NCI-H1694 treated with DMSO at 0.1 percent for 48 hours (cell line): ENCODE measurements around the gene ZBTB16.

Experiments
- DNase-seq: peaks from one replicate; lab custom pipeline; 2025; lab: John Stamatoyannopoulos, UW

The ZBTB16 gene

DNA sequence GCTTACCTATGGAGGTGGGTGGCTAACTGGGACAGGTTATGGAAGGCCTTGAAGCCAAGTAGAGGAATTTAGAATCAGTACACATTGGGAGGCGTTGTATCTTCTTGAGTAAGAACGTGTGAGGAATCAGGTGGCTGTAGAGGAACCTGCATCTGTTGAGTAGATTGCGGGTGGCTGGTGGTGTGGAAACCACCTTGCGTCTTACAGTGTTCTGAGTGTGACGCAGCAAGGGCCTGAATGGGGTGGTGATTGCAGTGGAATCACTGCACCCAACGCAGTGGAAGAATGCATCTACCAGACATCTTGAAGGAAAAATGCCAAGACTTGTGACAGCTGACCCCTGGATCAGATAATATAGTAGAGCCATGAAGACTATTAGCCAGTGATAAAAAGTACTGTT, 125.9 kb downstream of the ZBTB16 start:
- no peak for DNase-seq

DNA sequence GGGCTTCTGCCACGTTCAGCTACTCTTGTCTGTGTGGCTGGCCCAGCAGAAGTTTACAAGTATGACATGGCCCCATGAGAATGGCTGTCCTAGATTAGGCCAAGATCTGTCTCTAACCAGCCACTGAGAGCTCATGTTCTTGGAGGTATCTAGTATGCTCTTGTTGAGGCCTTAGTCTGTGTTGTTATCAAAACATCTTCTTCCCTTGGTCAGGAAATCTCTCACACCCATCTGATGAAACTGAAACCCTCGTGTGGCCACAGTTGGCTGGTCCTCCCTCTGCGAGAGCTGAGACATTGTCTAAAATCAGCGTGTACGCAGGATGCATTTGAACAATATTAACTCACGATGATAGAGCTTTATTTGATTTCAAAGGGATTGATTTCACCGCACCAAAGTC, 127.7 kb downstream of the ZBTB16 start:
- DNase-seq: no peak

DNA sequence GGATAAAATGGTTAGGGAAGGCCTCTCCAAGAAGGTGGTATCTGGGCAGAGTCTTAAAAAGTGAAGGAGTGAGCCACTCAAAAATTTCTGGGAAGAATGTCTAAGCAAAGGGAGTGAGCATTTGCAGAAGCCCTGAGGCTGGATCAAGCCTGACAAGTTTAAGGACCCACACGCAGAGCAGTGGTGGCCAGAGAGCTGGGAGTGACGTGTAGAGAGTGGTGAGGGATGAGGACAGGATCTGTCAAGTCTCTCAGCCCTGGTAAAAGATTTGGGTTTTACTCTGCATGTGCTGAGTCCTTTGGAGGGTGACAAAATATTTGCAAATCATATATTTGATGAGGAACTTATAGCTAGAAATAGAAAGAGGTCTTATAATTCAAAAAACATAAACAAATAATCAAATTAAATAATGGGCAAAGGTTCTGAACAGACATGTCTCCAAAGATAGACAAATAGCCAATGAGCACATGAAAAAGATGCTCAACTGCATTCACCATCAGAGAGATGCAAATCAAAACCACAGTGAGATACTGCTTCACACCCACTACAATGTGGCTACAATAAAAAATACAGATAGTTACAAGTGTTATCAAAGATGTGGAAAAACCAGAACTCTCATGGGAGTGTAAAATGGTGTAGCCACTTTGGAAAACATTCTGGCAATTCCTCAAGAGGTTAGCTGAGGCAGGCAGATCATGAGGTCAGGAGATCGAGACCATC, 129.5 kb downstream of the ZBTB16 start:
- no peak for DNase-seq

DNA sequence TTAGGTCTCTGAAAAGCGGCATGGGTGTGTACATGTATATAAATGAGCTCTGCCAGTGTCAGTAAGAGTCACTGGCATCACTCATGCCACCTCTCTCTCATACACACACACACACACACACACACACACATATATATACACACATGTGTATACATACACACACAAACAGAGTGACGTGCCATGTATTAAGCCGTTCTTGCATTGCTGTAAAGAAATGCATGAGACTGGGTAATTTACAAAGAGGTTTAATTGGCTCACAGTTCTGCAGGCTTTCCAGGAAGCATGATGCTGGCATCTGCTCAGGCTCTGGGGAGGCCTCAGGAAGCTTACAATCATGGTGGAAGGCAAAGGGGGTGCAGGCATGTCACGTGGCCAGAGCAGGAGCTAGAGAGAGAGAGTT, 131.1 kb downstream of the ZBTB16 start:
- DNase-seq: no peak

DNA sequence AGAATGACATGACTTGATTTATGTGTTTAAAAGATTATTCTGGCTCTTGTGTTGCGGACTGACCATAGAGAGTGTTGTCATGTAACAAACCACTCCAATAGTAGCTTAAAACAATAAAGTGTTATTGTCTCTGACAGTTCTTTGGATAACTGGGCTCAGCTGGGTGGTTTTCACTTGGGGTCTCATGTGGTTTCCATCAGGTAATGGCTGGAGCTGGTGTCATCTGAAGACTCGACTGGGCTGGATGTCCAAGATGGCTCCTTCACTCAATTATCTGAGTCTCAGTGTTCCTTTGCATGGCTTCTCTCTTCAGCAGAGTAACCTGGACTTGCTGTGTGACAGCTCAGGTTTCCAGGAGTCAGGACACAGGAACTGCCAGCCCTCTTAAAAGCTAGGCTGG, 132.4 kb downstream of the ZBTB16 start:
- DNase-seq: no peak

DNA sequence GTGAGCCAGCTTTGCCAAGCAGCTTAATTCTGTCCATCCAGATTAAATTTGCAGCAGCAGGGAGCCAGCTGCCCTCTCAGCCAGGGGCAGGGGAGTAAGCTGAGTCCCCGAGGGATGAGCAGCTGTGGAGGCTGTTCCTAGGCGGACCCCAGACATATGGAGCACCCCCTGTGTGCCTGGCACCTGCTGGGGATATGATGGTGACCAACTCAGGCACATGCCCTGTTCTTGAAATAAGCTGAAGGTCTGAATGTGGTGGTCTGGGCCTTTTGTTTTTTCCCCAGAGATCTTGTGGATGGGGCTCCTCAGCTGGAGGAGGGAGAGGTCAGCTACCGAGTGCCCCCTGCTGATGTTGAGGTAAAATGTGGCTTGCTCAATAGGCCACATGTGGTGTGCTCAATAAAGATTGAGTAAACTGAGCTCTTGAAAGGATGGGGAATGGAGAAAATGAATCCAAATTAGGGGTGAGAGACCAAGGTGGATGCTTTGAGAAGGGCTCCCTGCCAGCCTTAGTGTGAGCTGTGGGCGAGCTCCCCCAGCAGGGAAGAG, 133.4 kb downstream of the ZBTB16 start:
- DNase-seq: no peak

DNA sequence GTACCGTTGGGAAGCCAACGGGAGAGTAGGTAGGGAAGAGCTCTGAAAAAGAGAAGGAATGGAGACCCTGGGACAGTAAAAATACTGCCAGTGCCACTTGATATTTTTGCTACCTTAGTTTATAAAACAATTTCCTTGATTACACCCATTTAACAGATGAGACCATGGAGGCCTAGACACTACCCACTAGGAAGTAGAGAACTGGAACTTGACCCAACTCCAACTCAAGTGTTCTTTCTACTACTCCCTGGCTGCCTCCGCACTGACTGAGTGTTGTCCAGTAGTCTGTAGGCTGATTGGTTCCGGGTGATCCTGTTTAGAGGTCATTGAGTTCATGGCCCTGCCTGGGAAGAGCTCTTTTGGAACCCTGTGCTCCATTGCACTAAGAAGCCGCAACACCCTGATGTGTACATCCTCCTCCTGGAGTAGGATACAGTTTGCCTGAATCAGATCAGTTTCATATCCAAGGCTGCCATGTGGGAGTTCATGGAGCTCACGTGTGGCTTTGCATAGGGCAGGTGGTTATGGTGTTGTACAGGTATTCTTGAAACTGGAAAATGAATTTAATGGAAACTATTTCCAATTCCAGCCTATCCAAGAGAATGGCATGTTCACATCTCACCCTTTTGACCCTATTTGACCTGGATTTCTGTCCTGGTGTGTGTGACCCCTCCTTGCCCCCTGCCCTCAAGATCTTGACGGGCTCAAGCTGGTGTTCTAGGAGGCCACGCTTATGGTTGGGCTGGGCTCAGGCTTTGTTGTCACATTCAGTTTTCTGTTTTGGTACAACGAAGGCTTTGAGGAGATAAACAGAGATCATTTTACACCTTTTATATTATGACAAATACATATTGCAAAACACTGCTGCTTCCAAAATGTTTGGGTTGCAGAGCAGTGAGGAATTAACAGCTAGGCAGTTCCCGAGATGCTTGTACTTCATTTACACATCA, 134.5 kb downstream of the ZBTB16 start:
- no peak for DNase-seq

DNA sequence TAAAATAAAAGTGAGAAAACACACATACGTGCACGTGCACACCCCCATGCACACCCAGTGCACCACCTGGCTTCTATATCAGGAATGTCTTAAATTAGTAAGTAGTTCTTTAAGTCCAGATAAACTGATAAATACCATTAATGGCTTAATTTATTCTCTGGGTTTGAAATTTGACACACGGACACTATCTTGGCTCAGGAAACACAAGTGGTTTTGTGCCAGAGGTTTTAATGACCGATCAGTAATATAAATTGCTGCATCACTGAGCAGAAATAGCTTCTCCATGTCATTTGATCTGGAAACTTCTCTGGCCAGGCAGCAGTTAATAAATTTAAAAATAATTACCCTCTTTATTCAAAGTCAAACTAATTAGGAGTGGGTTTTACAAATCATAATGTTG, 135.2 kb downstream of the ZBTB16 start:
- no peak for DNase-seq

DNA sequence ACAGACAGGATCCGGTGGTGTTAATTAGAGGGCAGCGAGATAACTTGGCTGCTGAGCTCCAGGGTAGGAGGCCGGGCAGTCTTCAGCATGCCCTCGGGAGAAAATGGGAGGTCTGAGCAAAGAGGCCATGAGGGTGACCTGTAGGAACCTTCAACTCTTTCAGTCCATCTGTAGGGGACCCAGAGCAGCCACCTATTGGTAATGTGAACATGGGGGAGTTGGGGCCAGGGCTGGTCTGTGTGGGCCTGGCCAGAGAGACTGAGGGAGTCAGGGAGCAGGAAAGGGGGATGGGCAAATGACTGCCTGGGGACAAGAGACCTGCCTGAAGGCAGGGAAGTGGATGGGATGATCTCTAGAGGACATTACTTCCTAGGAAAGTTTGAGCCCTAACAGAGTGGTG, 135.6 kb downstream of the ZBTB16 start:
- DNase-seq: no peak

DNA sequence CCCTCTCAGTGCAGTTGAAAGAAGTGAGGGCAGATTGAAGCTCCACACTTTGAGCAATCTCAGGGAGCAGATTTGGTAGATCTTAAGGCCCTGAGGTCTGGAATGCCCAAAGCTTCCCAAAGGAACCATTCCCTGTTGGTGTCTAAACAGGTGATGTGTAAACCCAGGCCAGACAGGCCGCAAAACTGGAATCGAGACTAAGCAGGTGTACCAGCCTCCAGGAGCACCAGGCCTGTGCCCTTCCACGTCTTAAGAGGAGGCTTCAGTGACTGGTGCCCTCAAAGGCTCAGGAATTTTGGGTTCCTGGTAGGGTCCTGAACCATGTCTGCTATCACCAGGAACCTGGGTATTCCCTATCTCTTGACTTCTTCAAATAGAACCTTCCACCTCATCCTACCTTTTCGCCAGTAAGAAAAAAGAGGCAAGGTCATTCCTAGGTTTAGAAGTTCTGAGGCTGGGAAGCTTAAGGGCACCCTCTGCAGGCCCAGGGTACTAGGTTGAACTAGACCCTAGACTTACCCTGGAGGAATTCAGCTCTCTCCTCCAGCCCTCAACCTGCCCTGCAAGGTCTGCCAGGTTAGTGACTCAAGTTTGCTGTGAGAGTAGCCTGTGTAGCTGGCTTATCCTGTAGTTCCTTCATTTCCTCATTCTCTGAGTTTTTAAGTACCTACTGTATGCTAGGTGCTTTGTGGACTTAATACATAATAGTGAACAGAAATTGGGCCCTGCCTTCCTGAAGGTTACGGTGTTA, 136.6 kb downstream of the ZBTB16 start:
- no peak for DNase-seq

DNA sequence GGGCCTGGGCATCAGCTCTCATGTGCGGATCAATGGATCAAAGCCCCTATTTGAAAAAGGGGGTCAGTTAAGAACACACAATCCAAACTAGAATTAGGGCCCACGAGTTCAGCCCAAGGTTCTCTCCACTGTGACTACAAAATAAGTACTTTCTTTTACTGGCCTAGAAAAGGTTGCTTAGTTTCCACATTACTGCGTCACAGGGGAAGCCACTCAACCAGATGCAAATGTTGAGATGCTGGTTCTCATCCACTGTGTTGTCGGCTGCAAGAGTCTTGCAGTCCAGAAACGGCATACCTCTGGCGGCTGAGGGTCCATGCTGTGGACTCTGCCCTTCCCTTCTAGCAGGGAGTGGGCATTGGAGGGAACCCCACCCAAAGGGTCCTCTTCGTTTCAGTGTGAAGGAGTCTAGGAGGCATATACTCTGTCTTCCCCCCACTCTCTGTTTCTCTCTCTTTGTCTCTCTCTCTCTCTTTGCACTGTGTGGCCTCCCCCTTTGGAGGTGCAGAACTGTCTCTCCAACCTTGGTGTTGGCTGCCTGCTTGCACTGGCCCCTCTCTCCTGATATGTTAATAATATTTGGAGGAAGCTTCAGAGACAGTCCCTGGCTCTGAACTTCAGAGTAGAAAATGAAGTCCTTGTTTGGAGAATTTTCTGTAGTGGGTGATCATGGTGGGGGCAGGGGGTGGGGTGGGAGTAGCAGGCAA, 137.6 kb downstream of the ZBTB16 start:
- no peak for DNase-seq

DNA sequence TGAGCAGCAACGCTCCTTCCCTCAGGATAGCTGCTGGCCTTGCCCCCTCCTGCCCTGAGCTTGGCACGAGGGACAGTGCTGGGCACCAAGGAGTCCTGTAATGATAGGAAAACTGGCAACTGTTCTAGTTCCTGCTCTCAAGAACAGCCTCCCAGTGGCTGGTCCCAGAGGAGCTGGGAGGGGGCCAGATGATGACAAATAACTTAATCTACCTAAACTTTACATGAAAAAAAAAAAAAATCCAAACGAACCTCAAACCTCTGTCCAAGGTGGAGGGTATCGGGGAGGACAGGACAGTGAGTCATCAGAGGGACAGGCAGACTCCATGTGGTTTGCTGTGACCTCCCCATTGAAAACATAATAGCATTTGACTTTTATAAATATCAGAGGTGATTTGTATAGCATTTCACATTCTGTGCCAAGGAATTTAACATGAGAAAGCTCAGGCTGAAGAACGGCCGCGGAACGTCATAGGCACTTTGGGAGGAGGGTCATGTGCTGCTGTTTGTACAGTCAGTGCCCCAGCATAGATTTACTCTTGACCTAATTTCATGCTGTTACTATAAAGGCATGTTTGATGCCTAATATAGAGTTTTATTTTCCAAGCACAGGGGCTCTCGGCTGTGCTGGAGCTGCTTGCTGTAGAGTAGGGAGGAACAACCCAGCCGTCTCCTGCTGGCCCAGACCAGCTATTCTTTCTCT, 138.4 kb downstream of the ZBTB16 start:
- DNase-seq: no peak

DNA sequence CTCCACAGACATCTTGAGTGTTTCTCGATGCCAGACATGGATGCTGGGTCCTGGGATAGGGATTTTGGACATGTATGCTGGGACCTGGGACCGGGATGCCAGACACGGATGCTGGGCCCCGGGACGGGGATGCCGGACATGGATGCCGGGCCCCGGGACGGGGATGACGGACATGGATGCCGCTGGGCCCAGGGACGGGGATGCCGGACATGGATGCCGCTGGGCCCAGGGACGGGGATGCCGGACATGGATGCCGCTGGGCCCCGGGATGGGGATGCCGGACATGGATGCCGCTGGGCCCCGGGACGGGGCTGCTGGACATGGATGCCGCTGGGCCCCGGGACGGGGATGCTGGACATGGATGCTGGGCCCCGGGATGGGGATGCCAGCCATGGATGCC, 139.5 kb downstream of the ZBTB16 start:
- no peak for DNase-seq

DNA sequence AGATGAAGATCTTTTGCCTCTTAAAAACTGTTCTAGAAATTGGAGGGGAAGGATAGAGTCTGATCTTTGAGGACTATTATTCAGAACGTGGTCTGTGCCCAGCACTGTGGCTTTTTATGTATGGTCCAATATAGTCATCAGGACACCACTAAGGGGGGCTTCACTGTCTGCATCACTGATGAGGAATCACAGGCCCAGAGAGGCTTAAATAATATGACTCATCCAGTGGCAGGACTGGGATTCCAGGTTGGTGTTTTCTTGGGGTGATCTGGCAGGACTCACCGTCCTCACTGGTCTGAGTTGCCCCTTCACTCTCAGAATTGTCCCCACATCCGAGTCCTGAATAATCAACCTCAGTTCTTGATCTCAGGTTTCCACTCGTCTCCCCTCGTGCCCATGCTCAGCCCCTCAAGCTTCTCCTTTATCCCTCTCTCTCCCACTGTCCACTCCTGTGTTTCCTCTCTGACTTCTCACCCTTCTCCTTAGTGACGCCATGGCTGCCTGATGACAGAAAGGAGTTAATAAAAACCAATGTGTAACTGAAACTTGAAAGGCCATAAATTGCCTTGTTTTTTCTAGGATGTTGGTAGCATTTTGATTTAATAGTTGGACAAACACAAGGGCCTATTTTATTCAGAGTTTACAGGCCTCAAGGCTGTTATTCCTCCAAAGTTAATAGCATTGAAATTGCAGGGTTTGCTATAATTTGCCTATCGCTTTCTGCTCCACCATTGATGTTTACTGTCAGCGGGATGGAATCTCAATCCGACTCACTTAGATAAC, 141.0 kb downstream of the ZBTB16 start:
- DNase-seq: no peak

DNA sequence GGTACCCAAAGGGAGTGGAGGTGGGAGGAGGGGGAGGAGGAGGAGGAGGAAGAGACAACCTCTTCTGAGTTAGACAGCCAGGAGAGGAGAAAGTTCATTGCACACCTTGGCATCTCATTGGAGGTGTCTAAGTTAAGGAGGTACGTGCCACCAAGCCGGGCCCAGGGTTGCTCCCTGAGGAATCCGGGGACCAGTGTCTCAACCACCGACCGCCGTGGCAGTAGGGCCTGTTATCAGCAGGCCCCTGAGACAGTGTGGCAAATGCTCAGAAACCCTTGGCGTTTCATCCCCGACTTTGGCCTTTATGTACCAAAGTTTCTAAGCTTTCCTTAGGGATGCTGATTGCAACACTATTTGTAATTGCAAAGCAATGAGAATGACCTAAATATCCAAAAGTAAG, 141.7 kb downstream of the ZBTB16 start:
- DNase-seq: no peak

DNA sequence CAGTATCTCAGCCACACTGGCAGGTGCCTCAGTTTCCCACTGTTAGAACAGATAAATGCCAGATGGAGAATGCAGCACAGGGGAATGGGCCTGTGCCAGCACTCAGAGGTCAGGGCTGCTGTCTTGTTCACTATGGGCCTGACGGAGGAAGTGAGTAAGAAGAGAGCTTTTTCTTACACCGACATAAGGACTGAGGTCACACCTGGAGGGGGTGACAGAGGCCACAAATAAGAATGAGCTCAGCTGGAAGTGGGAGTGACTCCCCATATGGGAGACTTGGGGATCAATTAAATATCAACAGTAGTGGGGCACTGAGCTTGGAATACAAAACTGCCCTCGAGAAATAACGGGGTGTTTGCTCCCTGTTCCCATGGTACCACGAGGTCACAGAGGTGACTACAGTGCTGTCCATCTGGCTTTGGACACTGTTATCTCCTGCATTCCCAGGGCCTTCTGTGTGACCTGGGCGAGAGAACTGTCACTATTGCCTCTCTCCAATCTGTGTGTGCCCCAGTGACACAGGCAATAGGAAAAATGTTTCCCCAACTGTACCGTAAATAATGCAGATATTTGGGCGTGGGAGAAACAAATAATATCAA, 142.6 kb downstream of the ZBTB16 start:
- DNase-seq: no peak

DNA sequence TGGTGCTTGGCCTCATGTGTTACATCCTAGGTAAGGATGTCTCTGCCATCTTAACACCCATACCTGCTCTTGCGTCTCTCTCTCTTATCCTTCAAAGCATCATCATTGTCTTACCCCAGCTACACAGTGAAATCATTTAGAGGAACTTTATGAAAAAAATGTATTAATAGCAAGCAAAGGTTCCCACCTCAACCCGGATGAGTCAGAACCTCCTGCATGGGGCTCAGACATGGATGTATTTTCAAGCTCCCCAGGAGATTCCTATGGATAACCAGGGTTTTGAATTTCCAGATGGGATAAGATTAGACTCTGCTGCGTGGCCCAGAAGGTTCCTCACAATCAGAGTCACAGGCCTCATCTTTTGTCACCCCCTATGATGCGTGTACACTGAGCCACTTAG, 147.6 kb downstream of the ZBTB16 start:
- DNase-seq: no peak

DNA sequence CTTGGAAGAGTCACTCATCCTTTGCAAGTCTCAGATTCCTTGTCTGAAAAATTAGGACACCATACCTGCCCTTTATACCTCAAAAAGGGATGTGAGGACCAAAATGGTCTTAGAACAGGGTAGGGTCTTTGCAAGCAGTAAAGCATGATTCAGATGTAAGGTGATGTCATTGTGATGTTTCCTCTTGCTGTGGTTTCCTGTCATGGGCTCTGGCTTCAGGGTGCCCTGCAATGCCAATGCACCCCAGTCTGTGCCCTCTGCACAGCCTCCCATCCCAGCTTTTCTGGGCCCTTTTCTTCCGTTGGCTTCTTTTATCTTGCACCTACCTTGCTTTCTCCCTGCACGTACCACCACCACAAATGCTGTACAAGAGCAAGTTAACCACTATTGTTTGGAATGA, 148.9 kb downstream of the ZBTB16 start:
- DNase-seq: no peak

DNA sequence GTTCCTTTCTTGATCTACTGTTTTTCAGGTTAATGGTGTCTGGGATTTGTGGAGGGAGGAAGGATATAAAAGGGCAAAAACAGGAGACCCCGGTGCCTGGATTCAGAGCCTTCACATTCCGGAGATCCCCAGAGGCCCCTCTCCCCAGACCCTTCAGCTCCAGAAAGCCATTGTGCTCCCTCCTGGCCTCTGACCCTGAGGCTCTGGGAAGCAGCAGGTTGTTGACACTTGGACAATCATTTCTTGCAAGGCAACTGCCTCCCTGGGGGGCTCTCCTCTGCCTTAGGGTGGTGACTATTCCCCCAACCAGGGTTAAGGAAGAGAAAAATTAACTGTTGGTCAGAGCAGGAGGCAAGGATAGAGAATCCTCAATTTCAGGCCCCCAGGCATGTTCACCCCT, 149.8 kb downstream of the ZBTB16 start:
- no peak for DNase-seq

DNA sequence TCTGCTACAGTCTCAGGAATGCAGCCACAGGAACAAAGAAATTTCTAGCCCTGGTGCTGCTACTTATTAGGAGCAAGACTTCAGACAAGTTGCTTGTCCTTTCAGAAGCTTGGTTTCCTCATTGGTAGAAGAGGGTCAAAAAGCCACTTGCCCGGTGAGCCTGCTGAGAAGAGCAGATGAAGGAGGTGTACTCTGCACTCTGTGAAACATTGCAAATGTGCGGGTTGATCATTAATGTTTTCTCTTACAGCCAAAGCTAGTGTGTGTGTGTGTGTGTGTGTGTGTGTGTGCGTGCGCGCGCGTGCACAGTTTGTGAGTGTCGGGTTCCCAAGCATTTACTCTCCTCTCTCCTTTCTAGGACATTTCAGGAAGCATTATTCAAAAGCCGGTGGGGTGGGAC, 150.4 kb downstream of the ZBTB16 start:
- no peak for DNase-seq
